Loucy (cell line): ENCODE data around the gene SMIM38.

ENCODE experiments used
- CTCF ChIP-seq: fragments of 200-600 bp; sonication (generic); conservative IDR thresholded peaks from 2 replicates; pipeline ENCODE4 v1.5.1; 2014; ENCODE audit warnings: mild to moderate bottlenecking, antibody characterized with exemption, low read length
- EZH2phosphoT487 ChIP-seq: fragments of 200-600 bp; IDR thresholded peaks from 2 replicates; pipeline ENCODE4 v1.6.1; 2018; ENCODE audit warnings: antibody characterized with exemption, mild to moderate bottlenecking, moderate library complexity, borderline replicate concordance

GRCh38 chr11:69122630-69123431, 32.9 kb upstream of the SMIM38 start:
- TF ChIP-seq CTCF (no peak), EZH2phosphoT487 (no peak)
